ENCODE results near the gene COIL.
"Not testable (repeated sequence)": the region's sequence is repeated elsewhere in the genome, so short reads cannot be mapped to it uniquely, and the experiment has no call there.

COIL gene, protein sequence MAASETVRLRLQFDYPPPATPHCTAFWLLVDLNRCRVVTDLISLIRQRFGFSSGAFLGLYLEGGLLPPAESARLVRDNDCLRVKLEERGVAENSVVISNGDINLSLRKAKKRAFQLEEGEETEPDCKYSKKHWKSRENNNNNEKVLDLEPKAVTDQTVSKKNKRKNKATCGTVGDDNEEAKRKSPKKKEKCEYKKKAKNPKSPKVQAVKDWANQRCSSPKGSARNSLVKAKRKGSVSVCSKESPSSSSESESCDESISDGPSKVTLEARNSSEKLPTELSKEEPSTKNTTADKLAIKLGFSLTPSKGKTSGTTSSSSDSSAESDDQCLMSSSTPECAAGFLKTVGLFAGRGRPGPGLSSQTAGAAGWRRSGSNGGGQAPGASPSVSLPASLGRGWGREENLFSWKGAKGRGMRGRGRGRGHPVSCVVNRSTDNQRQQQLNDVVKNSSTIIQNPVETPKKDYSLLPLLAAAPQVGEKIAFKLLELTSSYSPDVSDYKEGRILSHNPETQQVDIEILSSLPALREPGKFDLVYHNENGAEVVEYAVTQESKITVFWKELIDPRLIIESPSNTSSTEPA

DNA sequence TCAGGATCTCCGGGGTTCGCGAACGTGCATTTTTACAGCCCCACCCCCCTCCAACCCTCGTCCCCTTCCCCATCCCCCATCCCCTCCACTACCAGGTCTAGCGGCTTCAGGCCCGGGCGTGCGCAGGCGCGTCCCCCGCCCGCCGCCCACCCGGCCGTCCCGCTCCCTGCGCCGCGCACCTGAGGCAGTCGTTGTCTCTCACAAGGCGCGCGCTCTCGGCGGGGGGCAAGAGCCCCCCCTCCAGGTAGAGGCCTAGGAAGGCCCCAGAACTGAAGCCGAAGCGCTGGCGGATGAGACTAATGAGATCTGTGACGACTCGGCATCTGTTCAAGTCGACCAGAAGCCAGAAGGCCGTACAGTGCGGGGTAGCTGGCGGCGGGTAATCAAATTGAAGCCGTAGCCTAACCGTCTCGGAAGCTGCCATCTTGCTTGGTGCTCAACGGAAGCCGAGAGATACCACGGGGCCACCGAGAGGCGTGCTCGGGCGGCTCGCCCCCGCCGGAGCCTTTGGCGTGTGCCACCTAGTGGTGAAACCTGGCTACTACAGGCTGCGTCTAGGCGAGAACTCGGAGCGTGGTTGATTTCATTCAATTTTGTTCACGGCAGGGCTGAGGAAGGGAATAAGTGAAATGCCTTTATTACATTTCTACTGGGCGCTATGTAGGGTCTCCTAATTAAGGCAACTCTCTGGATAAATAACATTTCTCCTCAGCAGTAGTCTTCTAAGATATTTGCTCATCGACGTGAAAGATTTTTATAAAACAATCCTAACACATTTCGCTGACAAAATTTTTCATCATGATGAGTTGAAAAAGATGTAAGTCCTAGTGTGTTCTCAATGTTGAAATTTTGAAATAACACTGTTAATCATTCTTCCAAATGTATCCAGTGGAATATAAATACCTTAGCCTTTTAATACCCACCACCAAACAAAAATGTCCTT, at the start of gene COIL:
COIL (minus strand) TSS at position 455 of the 943 bp plus-strand sequence; CDS start at position 424, 31 bp downstream.
- peak; percentile 97 for DNase-seq

DNA sequence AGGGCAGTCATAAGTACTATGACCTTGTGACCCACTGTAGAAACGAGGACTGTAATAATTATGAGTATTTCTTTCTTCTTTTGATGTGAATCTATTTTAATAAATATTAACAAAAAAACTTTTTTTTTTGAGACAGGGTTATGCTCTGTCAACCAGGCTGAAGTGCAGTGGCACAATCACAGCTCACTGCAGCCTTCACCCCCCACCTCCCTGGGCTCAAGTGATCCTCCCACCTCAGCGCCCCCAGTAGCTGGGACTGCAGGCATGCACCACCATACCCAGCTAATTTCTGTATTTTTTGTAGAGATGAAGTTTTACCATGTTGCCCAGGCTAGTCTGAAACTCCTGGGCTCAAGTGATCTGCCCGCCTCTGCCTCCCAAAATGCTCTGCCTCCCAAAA, 49.6 kb upstream of the COIL start:
- no peak for DNase-seq

DNA sequence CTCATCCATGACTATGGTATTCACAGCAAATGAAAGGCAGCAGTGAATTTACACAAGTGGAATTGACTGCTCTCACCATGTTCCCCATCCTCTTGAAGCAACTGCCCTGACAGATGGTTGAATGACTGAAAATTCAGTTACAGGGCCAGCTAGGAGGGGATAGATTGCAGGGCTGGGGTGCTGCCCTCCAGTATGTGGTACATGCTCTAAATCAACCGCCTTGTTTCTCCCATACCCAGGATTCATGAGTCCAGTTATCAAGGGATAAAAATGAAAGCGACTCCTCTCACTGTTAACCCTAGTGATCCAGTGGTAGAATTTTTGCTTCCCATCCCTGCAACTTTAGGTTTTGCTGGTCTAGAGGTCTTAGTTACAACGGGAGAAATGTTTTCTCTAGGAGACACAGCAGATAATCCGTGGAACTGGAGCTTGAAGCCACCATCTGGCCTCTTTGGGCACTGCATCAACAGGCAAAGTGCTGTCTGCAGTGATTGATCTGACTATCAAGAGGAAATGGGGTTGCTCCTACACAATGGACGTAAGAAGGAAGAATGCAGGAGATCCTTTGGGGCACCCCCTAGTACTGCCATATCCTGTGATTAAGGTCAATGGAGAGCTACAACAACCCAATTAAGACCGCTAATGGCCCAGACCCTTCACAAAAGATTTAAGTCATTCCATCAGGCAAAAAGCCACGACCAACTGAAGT, 49.0 kb upstream of the COIL start:
- peak; percentile 64 for DNase-seq

DNA sequence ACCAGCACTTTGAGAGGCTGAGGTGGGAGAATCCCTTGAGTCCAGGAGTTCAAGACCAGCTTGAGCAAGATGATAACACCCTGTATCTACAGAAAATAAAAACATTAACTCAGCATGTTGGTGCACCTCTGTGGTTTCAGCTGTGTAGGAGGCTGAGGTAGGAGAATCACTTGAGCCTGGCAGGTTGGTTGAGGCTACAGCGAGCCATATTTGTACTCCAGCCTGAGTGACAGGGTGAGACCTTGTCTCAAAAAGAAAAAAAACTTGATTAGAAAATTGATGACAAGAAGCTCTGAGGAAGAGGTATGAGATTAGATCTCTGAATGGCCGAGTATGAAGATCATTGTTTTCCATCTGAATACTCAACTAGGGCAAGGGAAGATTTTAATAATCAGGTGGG, 48.1 kb upstream of the COIL start:
- no peak for DNase-seq

DNA sequence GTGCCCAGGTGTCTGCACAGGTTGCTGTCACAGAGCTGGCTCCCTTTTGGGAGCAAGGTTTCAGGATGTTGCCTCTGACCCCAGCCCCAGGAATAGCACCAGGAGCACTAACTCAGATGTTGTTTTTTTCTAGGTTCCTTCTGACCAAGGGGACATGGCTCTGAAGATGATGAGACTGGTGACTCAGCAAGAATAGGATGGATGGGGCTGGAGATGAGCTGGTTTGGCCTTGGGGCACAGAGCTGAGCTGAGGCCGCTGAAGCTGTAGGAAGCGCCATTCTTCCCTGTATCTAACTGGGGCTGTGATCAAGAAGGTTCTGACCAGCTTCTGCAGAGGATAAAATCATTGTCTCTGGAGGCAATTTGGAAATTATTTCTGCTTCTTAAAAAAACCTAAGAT, 45.2 kb upstream of the COIL start:
- no peak for DNase-seq

DNA sequence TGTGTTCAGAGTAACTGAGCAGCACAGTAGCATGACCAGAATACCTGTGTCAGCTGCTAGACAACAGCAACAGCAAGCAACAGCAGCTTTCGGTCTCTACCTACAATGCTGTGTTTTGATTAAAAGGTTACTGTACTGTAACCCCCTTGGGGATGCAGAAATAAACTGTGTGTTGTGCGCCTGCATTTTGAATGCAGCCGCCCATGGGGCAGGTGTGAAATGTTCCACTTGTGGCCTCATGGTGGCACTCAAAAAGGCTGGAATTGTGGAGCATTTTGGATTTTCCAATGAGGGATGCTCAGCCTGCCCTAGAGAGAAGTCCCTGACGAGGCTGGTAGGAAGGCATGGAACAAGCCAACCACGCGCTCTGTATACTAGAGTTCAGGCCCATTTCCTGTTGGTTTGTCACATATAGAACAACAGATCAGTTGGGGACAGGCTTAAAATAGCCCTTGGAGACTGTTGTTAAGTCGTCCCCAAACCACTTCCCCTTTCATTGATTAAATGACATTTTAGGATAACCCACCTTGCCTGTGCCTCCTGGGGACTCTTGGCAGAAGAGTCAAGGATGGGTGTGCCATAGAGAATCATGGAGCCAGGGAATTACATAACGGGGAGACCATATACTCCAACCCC, 44.2 kb upstream of the COIL start:
- no peak for DNase-seq

DNA sequence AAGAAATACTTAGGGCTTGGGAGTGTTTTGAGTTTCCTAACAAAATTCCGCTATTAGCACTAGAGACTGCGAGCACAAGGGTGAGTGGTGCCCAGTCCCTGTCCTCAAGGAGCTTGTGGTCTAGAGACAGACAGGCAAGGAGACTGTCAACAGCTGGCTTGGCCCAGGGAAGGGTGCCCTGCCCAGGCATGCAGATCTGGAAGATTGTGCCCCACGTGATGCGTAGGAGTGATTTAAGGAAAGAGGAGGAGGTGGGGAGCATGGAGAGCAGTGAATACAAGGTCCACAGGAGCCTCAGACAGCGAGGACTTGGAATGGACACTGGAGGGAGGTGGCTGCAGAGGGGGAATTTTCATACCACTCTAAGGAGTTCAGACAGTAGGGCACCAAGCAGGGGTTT, 42.1 kb upstream of the COIL start:
- DNase-seq: peak; percentile 14

DNA sequence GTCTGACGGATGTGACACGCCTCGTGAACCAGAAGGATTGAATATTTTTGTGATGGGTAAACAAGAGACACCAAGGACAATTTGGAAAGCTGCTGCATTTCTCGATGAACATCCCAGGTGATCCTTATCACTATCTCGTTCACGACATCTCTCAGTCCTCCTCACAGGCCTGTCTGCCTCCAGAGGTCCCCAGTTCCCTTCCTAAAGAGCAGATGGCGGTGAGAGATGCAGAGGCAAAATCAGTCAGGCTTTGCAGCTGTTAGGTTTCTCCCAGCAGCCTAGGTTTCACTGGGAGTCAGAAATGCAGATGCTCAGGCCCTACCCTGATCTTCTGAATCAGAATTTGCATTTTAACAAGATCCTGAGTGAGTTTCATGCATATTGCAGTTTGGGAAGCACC, 40.7 kb upstream of the COIL start:
- peak; percentile 20 for DNase-seq

DNA sequence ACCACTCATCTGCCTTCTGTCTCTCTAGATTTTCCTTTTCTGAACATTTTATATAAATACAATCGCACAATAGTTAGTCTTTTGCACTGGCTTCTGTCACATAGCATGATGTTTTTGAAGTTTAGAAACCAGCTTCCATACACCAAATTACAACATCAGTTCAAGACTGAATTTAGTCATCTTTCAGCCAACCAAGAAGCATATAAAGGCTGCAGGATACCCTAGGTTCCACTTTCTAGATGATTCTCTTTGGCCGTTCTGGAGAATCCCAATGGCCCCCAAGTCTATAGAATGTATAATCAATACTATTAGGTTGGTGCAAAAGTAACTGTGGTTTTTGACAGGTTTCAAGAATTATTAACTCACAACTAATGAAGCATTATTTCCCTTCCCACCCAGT, 36.5 kb upstream of the COIL start:
- DNase-seq: no peak

DNA sequence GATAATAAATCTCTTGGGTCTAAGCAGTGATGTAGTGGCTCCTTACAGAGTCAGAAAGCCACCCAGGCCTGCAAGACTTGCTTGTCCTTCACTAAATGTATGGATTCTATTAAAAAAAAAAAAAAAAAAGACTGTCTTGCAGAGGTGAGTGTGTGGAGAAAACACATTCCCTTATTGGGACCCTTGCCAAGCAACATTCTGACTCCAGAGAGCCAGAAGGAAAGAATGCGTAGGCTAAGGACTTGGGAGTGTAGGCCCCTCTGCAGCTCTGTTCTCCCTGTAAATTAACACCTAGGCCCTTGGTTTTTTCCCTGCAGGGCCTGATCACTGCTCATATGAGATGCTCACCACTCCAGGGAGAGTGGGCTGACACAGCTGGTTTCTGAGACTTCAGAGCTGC, 34.9 kb upstream of the COIL start:
- DNase-seq: peak; percentile 27

DNA sequence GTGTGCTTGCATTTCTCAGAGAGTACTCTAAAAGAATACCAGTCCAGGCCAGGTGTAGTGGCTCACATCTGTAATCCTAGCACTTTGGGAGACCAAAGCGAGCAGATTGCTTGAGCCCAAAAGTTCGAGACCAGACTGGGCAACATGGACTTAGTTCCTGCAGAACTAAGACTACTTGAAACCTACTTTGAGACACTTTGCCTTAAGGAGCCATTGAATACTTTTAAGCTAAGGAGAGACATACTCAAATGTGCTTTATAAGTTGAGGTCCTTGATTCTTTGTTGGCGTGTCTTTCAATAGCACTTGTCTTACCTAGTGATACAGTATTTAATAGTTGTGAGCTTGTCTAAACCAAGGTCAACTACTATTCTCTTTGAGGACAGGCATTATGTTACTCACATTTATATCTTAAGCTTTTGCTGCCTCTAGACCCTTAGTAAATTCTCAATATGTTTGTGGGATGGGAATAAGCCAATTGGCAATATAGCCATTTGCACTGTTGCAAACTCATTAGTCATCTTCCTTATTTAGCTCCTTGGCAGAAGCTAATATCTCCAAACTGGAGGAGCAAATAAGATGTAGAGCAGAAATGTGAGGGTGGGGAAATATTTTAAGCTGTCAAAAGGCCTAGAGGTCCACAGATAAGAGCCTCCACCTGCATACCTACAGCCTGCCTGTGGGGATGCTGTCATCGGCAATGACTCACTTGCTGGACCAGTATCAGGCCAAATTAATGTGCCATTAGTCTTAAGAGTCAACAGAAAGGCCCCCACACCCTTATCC, 33.4 kb upstream of the COIL start:
- no peak for DNase-seq

DNA sequence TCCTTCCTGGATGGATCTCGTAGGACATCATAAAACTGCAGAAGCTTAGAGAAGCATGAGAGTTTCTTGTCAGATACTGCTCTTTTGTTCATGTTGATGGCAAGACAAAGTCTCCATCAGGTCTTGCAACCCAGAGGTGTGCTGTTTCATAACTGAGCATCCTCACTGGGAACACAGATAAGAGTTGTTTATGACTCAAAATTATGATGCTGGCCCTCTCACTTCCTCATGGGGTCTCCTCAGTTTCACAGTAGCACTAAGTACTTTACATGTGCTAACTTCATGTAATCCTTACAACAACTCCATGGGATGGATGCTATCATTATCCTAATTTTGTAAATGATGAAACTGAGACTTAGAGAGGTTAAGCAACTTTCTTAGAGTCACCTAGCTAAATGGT, 31.5 kb upstream of the COIL start:
- no peak for DNase-seq

DNA sequence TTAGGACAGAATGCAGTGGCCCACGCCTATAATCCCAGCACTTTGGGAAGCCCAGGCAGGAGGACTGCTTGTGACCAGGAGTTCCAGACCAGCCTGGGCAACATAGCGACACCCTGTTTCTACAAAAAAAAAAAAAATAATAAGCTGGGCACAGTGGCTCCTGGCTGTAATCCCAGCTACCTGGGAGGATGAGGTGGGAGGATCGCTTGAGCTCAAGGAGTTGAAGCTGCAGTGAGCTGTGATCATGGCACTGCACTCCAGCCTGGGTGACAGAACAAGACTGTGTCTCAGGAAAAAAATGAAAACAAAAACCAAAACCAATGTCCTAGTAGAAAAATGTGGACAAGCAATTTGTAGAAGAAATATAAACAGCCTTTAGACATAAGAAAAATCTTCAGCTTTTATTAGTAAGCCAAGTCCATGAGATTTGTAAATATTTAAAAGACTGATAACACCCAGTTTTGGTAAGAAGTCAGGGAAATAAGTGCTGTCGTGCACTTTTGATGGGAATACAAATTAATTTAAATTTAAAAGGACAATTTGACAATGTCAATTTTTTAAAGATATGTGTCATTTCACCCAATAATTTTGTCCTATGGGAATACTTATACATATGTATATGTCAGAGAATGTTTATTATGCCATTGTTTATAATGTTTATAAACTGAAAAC, 28.2 kb upstream of the COIL start:
- DNase-seq: no peak

DNA sequence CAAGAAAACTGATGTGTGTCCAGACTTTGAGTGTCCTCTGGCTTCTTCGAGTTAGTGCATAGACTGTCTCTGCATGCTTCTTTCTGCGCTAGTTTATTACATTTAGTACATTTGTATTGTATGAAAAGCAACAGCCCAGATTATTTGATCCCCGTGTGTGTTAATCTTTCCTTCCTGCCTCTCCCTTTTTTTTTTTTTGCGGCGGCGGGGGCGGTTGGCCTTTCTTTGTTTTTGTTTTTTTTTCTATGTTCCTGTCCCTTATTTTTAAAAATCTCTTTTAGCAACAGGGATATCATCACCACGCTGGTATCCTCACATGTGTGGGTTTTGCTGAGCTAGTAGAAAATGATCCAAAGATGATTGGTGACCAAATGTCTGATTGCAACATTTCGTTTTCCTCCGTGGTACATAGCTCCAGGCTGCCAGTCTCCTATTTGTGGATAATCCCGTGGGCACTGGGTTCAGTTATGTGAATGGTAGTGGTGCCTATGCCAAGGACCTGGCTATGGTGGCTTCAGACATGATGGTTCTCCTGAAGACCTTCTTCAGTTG, 26.5 kb upstream of the COIL start:
- no peak for DNase-seq

DNA sequence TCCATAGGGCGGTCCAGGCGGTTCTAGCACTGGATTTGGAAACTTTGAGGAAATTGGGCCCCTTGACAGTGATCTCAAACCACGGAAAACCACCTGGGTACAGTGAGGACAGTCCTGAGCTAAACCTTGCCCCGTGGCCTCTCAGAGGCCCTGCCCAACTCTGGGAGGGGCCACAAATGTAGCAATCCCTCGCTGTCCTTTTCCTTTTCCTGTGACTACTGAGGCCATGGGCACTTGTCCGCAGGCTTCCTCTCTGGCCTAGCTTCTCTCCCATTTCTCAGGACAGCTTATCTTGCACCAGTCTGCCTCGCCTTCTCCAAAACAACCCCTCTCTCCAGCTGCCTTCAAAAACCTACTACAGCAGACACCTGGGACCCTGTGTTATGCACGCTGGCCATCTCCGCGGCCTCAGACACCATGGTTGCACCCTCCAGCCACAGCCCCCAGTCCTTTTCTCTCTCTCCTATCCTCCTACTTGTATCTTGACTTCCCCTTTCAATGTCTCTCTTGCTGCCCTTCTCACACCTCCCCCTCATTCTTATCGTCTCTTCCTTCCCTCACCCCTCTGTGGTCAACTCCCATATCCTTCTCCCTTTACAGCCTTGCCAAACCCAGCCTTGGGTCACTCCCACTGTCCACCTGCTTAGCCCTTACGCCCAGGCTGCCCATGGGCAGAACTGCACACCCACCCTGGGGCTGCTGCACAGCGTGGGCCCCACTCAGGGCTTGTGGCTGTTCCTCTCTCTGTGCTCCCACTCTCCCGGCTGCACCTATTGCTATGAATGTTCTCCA, 24.7 kb upstream of the COIL start:
- DNase-seq: no peak

DNA sequence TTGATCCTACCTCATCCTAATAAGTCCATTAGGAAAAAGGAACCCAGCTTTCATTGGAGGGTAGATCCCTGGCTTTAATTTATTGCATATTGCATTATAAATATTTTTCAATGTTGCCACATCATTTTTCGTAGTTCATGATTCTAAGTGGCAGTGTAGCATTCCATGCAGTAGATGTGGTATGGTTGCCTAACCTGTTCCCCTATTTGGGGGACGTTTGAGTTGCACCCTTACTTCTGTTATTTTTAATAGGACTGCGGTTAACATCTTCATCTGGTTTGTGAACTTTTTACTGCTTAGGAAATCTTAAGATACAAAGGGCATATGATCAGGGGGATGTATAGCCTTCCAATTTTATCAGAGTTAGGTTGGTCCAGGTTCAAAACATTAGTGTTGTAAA, 22.5 kb upstream of the COIL start:
- no peak for DNase-seq

DNA sequence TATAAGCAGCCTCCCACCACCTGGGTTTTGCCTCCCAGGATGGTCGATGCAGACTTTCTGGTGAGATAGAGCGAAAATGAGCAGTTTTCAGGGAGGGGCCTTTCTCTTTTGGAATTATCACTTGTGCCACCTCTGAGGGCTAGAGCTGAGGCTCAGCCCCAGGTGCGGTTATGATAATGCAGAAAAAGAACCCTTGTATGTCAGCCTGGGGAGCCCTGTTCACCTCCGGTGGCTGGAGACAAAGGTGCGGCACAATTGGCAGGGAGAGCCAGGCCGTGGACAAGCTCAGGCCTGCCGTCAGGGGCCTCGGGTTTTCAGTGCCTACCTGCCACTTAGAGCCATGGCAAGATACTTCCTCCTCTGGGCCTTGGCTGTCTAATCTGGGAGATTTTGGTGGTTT, 21.5 kb upstream of the COIL start:
- no peak for DNase-seq

DNA sequence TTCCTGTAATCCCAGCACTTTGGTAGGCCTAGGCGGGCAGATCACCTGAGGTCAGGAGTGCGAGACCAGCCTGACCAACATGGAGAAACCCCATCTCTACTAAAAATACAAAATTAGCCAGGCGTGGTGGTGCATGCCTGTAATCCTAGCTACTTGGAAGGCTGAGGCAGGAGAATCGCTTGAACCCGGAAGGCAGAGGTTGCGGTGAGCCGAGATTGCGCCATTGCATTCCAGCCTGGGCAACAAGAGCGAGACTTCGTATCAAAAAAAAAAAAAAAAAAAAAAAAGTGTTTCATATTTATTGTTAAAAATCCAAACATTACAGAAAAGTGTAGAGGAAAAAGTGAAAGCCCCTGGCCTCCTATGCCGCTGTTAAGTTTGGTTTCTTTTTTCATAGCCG, 19.7 kb upstream of the COIL start:
- DNase-seq: not testable (repeated sequence)

DNA sequence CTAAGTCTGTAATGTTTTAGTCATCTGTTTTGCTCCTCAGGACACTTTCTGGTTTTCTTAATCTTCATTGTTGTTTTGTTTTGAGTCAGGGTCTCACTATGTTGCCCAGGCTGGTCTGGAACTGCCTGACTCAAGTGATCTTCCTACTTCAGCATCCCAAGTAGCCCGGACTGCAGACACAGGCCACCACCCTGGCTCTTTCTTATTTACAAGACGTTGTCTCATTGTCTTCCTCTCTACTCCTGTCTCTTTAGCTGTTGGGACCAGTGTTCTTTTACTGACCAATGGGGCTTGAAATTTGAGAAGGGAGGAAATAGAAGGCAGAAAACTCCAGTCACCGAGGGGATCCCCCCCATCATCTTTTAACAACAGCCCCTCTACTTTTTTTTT, 18.2 kb upstream of the COIL start:
- DNase-seq: no peak

Measured in NCI-H2171 treated with DMSO at 0.1 percent for 48 hours (cell line).